Testis (tissue), 3 donors: ENCODE measurements around the gene UBE2E1. TPM values are rescaled to one million over a fixed set of nuclear protein-coding genes. Genes with fewer than 3 reads are reported as not detected.

ENCODE experiments used
- DNase-seq: peaks from one replicate; pipeline ENCODE4 v3.0.0-alpha.2; 2019
- H3K27ac ChIP-seq, 2 donors: fragments of 200-600 bp; sonication (generic); one replicate each; pipeline ENCODE4 v1.5.1; 2019
- H3K27me3 ChIP-seq: fragments of 200-600 bp; sonication (generic); one replicate; pipeline ENCODE4 v1.5.1; 2019
- H3K36me3 ChIP-seq: fragments of 200-600 bp; sonication (generic); one replicate; pipeline ENCODE4 v1.5.1; 2017; ENCODE audit warnings: low read depth; ENCODE audit errors: missing control alignments
- H3K4me1 ChIP-seq: fragments of 200-600 bp; sonication (generic); one replicate; pipeline ENCODE4 v1.5.1; 2019
- H3K4me3 ChIP-seq, 2 donors: fragments of 200-600 bp; sonication (generic); one replicate each; pipeline ENCODE4 v1.5.1; 2017 to 2019
- H3K9me3 ChIP-seq: fragments of 200-600 bp; sonication (generic); one replicate; pipeline ENCODE4 v1.5.1; 2017
- POLR2A ChIP-seq: fragments of 450-650 bp; IDR thresholded peaks from one replicate; pipeline ENCODE4 v1.6.1; 2017; ENCODE audit warnings: antibody characterized with exemption, mild to moderate bottlenecking, moderate library complexity
- WGBS, 2 donors: methylation state at CpG; one replicate each; pipeline ENCODE4 v1.1.5; 2018; 5-methylcytosine and 5-hydroxymethylcytosine counted together
- intact Hi-C: fragments of 100-400 bp; cut with DNase I; formaldehyde crosslinking; loops from one replicate; pipeline ENCODE4 v1.15.1; 2023; ENCODE audit warnings: low total_unique reads
- polyA plus RNA-seq: library from polyadenylated mRNA; stranded (reverse); fragments of 350-450 nt; fragmentation: Illumina TruSeq; extraction: RNeasy Lipid Tissue Mini Kit (QIAGEN cat#74804); gene quantifications from one replicate; pipeline ENCODE4 v1.2.3, GENCODE V29; 2014; ENCODE audit warnings: low read depth, low replicate concordance; ENCODE audit not compliant: insufficient read depth
- total RNA-seq, 2 donors: library from RNA; depleted of rRNA; stranded (reverse); fragments of >200 nt; gene quantifications; one replicate each; pipeline ENCODE4 v1.2.3, GENCODE V29; 2016
- TF ChIP-seq, protein P1 (sequence below), 3 experiments: fragments of 450-650 bp in 2 of 3; fragments of 200-600 bp in 1 of 3; sonication (generic) in 1 of 3; IDR thresholded peaks; one replicate each; pipeline ENCODE4 v1.5.1; 2016 to 2019; ENCODE audit warnings: antibody characterized with exemption in 3 of 3, mild to moderate bottlenecking in 2 of 3, moderate library complexity in 1 of 3

The UBE2E1 gene
- total and polyA plus RNA-seq, 3 donors from 2014 or later, result 68.7 to 89.5 (median 82.2) TPM

DNA sequence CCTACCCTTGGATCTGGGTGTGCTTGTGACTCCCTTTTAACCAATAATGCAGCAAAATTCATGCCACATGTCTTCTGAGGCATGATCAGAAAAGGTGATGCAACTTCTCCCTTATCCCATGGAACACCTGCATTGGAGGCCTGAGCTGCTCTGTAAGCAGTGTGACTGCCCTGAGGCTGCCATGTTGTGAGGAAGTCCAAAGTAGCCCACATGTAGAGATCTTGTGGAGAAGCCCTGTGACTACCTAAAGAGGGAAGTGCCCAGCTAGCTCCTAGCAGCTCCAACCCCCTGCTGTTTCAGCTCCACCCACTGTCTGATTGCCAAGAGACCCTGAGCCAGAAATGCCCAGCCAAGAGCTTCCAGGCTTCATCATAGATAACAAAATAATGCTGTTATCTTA is 132.9 kb downstream of the UBE2E1 start:
- intact Hi-C loops, result no loop called here
- Histone ChIP-seq H3K27ac (no peak overlapping the region), H3K9me3 (no peaks in the 10 kb centered on the region), H3K36me3 (no peaks in the 10 kb centered on the region), H3K4me1 (no peaks in the 10 kb centered on the region), H3K4me3 (no peak overlapping the region), H3K27me3 (no peaks in the 10 kb centered on the region)
- TF ChIP-seq POLR2A, result no peak
- TF ChIP-seq, protein P1, sequence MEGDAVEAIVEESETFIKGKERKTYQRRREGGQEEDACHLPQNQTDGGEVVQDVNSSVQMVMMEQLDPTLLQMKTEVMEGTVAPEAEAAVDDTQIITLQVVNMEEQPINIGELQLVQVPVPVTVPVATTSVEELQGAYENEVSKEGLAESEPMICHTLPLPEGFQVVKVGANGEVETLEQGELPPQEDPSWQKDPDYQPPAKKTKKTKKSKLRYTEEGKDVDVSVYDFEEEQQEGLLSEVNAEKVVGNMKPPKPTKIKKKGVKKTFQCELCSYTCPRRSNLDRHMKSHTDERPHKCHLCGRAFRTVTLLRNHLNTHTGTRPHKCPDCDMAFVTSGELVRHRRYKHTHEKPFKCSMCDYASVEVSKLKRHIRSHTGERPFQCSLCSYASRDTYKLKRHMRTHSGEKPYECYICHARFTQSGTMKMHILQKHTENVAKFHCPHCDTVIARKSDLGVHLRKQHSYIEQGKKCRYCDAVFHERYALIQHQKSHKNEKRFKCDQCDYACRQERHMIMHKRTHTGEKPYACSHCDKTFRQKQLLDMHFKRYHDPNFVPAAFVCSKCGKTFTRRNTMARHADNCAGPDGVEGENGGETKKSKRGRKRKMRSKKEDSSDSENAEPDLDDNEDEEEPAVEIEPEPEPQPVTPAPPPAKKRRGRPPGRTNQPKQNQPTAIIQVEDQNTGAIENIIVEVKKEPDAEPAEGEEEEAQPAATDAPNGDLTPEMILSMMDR (IDR thresholded peaks at IDR 0.05), result no peak
- DNase-seq, result no peak

DNA sequence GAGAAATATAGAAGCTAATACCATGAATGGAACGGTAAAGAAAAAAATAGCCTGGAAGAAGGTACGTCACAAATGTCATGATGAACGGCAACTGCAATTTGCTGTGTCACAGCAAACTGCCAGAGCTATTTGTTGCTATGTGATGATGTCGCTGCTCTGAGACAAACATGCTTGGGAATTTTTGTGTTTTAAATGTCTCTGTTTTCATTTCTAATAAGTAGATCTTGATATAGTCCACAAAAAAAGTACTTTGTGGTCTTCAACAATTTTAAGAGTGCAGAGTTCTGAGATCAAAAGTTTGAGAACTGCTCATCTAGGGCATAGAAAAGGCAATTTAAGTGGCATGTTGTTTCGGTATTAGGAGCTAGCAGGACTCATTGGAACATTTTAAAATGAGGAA is 135.0 kb downstream of the UBE2E1 start:
- no peak for TF ChIP-seq POLR2A
- TF ChIP-seq, protein P1 (IDR thresholded peaks at IDR 0.05), result no peak
- H3K9me3 ChIP-seq, result no peaks in the 10 kb centered on the region
- H3K27me3 ChIP-seq, result no peaks in the 10 kb centered on the region
- H3K4me1 ChIP-seq, result no peaks in the 10 kb centered on the region
- DNase-seq, result no peak
- no peak overlapping the region for H3K27ac ChIP-seq
- H3K4me3 ChIP-seq, result no peak overlapping the region
- intact Hi-C loops, result no loop called here
- WGBS, 2 donors, result 74 to 75% methylated on average over 5 of the region's 5 CpGs
- no peaks in the 10 kb centered on the region for H3K36me3 ChIP-seq

Other genes with a start within 250 kb of the UBE2E1 start
- 10 to 100 TPM; 37.2 to 41.1 TPM for gene NKIRAS1, start 111.0 kb downstream of the UBE2E1 start, total RNA-seq
- gene NKIRAS1, start 111.0 kb downstream of the UBE2E1 start, polyA plus RNA-seq, result 35.0 TPM
- 1,000 to 10,000 TPM in 1 of 2 donors, 100 to 1,000 TPM in 1; 783 to 1,409 TPM for gene RPL15, start 111.2 kb downstream of the UBE2E1 start, total RNA-seq
- gene RPL15, start 111.2 kb downstream of the UBE2E1 start, polyA plus RNA-seq, result 1,993 TPM
- 10 to 100 TPM; 33.1 to 41.2 TPM for gene NR1D2, start 139.3 kb downstream of the UBE2E1 start, total RNA-seq
- 14.5 TPM for gene NR1D2, start 139.3 kb downstream of the UBE2E1 start, polyA plus RNA-seq